GM19467 (cell line): ENCODE results near the gene RMDN2.
A peak's percentile ranks its signal among the peaks of the same experiment; 100 is the strongest.

Experiments
- ATAC-seq: cut with Tn5 transposase; IDR thresholded peaks from one replicate; pipeline ENCODE4 v1.9.1; 2021; ENCODE audit warnings: mild to moderate bottlenecking, moderate library complexity; ENCODE audit not compliant: unreplicated experiment

The RMDN2 gene

GRCh38 chr2:37925063-37925897 is at the start of gene RMDN2:
TSS of gene RMDN2 (plus strand) at chr2:37925287. CDS start at chr2:37929278, 3,991 bp downstream.
- ATAC-seq, result peak; percentile 93

GRCh38 chr2:37875403-37875906 is 49.6 kb upstream of the RMDN2 start:
- no peak for ATAC-seq

GRCh38 chr2:37876227-37876626 is 48.9 kb upstream of the RMDN2 start:
- ATAC-seq, result no peak

GRCh38 chr2:37877457-37878315 is 47.4 kb upstream of the RMDN2 start:
- ATAC-seq, result no peak

GRCh38 chr2:37878536-37878935 is 46.6 kb upstream of the RMDN2 start:
- ATAC-seq, result no peak

GRCh38 chr2:37880551-37880950 is 44.5 kb upstream of the RMDN2 start:
- ATAC-seq, result no peak

GRCh38 chr2:37881397-37881796 is 43.7 kb upstream of the RMDN2 start:
- no peak for ATAC-seq

- ATAC-seq, result no peak
These were observed 43.1 kb upstream of the RMDN2 start for GRCh38 chr2:37882036-37882435.

GRCh38 chr2:37883518-37883917 is 41.6 kb upstream of the RMDN2 start:
- ATAC-seq, result no peak

- ATAC-seq, result no peak
These were observed 39.6 kb upstream of the RMDN2 start for GRCh38 chr2:37885329-37885993.

- no peak for ATAC-seq
These were observed 38.3 kb upstream of the RMDN2 start for GRCh38 chr2:37886745-37887144.

GRCh38 chr2:37887286-37887685 is 37.8 kb upstream of the RMDN2 start:
- no peak for ATAC-seq

- ATAC-seq, result no peak
These were observed 34.1 kb upstream of the RMDN2 start for GRCh38 chr2:37890893-37891495.

GRCh38 chr2:37891846-37892435 is 33.1 kb upstream of the RMDN2 start:
- no peak for ATAC-seq

- ATAC-seq, result peak; percentile 70
These were observed 32.5 kb upstream of the RMDN2 start for GRCh38 chr2:37892436-37893114.

- no peak for ATAC-seq
These were observed 31.8 kb upstream of the RMDN2 start for GRCh38 chr2:37893327-37893726.

- ATAC-seq, result no peak
These were observed 31.0 kb upstream of the RMDN2 start for GRCh38 chr2:37894047-37894446.

- no peak for ATAC-seq
These were observed 30.5 kb upstream of the RMDN2 start for GRCh38 chr2:37894601-37895000.

- no peak for ATAC-seq
These were observed 29.9 kb upstream of the RMDN2 start for GRCh38 chr2:37895140-37895539.

GRCh38 chr2:37896319-37896718 is 28.8 kb upstream of the RMDN2 start:
- no peak for ATAC-seq
